ENCODE measurements around the gene GABRD.

GABRD gene

GRCh38 chr1:2080140-2080539, 61.0 kb downstream of the GABRD start:
- DNase-seq: no peak

Data from NCI-H1048 (cell line).